GM13976 (cell line): ENCODE data around the gene PROB1.
"Not testable (repeated sequence)": the region's sequence is repeated elsewhere in the genome, so short reads cannot be mapped to it uniquely, and the experiment has no call there.

Experiments used
- DNase-seq: peaks from one replicate; pipeline ENCODE4 v3.0.0; 2012; ENCODE audit warnings: low spot score
- in situ Hi-C: fragments of 300-500 bp; cut with MboI; formaldehyde crosslinking; loops from one replicate; pipeline ENCODE4 v1.12.0; 2022; ENCODE audit warnings: low sequenced_read_pairs, mixed read lengths, inconsistent platforms; ENCODE audit not compliant: unreplicated experiment
- TF ChIP-seq, protein P1 (sequence below): IDR thresholded peaks from 2 replicates; pipeline ENCODE4 v1.5.1; 2012; ENCODE audit warnings: borderline replicate concordance, mild to moderate bottlenecking; ENCODE audit not compliant: insufficient read depth; ENCODE audit errors: extremely low read depth, missing control alignments, control extremely low read depth

The PROB1 gene

DNA sequence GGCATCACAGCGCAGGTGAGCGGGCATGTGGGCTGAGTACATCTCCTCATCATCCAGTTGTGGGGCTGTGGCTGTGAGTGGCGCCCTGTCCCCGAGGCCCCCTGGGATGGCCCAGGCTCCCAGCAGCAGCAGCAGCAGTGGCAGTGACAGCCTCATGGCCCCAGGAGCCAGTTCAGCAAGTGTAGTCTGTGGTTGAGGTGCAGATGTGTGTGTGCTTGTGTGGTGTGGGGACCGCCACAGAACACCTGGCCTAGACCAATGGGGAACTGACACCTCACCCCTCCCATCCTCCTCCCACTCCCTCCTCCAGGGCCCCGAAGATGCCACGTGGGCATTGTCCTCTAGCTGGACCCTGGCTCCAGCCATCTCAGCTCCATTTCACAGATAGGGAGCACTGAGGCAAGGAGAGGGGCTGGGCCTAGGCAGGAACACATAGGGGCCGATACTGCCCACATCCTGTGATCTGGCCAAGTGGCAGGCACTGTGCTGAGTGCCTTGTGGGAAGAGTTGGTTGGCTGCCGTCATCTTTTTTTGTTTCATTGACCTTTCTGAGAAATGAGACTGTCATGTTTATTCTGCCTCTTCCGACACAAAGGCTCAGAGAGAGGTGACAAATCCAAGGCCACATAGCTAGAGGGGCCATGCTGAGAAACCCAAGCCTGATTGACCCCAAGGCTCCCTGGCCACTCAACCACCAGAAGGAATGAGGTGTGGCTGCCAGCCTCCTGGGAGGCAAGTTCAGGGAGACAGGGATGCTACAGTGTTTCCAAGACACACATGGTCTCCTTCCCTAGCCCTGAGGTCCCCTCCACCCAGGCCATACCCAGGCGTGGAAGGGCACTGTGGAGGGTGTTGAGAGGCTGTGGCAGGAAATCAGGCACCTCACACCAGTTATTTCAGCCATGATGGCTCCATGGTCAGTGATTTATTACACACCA is 4.9 kb downstream of the PROB1 start, which contains the start of gene MZB1:
Gene MZB1, minus strand, starts transcription at position 213 of the 938 bp plus-strand sequence. Its CDS starts 57 bp downstream, at position 156.
- peak; percentile 93 for DNase-seq
- in situ Hi-C loops: no loop called here
- TF ChIP-seq, protein P1, sequence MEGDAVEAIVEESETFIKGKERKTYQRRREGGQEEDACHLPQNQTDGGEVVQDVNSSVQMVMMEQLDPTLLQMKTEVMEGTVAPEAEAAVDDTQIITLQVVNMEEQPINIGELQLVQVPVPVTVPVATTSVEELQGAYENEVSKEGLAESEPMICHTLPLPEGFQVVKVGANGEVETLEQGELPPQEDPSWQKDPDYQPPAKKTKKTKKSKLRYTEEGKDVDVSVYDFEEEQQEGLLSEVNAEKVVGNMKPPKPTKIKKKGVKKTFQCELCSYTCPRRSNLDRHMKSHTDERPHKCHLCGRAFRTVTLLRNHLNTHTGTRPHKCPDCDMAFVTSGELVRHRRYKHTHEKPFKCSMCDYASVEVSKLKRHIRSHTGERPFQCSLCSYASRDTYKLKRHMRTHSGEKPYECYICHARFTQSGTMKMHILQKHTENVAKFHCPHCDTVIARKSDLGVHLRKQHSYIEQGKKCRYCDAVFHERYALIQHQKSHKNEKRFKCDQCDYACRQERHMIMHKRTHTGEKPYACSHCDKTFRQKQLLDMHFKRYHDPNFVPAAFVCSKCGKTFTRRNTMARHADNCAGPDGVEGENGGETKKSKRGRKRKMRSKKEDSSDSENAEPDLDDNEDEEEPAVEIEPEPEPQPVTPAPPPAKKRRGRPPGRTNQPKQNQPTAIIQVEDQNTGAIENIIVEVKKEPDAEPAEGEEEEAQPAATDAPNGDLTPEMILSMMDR: no peak

DNA sequence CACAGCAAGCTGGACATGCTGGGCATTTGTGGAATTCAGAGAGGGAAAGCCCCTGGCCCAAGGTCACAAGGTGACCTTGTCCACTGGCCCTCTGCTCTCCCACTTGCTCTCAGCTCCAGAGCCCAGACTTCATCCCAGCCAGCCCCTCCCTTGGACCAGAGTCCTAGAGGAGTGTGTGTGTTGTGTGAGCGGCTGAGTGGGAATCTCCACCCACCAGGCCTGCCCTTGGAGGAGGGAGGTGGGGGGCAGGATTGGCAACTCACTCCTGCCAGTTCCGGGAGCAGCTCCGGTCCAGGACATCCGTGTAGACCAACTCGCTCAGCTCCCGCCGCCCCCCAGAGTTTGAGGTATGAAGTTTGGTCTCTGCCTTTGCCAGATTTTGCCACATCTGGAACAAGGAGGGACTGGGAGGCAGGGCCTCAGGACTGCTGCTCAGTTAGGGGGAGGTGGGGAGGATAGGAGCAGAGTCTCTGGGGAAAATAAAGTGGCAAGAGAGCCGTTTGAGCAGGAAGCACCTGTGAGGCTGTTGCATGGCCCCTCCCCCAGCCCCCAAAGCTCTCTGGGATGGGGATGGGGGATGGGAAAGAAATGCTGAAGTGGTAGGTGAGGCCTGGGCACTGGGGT is 6.6 kb downstream of the PROB1 start:
- TF ChIP-seq, protein P1: no peak
- DNase-seq: peak; percentile 64
- in situ Hi-C loops: no loop called here

DNA sequence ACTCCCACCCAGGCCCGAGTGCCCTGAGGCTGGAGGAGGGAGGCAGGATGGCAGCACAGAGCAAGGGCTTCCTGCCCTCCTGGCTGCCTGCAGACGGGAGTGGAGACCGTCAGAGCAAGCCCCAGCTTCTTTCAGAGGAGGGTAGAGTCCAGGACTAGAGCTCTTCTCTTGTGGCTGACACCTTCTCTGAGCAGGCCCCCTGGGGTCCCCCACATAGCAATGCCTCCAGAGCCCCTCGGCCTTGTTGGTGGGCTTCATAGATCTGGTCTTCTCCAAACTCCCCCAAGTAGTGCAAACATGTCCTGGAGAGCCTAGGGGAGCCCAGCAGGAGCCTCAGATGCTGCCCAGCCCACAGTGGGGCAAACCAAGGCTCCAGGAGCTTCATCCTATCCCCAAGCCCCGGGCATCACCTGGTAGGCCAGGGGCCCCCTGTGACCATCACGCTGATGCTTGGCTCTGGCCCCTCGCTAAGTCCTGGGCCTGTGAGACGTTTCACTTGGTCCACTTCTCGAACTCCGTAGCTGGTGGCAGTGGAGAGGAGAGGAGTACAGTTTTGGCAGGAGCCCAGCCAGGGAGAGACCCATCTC is 7.2 kb downstream of the PROB1 start:
- DNase-seq: peak; percentile 31
- TF ChIP-seq, protein P1: no peak
- in situ Hi-C loops: no loop called here

DNA sequence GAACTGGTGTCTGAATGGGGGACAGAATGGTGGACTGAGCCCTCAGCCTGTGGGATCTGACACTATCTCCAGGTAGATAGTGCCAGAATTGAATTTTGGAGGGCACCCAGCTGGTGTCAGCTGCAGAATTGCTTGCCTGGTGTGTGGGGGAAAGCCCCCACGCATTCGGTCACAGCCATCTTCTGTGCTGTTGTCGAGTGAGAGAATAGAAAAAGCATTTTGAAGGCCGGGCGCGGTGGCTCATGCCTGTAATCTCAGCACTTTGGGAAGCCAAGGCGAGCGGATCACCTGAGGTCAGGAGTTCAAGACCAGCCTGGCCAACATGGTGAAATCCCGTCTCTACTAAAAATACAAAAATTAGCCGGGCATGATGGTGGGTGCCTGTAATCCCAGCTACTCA is 7.9 kb downstream of the PROB1 start:
- in situ Hi-C loops, DNase-seq: not testable (repeated sequence)

DNA sequence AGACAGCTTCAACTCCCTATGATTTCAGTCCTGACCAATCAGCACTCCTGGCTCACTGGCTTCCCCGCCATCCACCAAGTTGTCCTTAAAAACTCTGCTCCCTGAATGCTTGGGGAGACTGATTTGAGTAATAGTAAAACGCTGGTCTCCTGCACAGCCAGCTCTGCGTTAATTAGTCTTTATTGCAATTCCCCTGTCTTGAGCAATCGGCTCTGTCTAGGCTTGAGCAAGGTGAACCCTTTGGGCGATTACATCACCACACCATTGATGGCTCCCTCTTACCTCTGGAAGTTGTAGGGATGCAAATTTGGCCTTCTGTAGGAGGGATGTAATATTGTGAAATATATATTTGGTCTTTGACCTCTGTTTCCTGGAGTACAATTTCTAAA is 8.9 kb downstream of the PROB1 start:
- in situ Hi-C loops: no loop called here
- TF ChIP-seq, protein P1: no peak
- no peak for DNase-seq

DNA sequence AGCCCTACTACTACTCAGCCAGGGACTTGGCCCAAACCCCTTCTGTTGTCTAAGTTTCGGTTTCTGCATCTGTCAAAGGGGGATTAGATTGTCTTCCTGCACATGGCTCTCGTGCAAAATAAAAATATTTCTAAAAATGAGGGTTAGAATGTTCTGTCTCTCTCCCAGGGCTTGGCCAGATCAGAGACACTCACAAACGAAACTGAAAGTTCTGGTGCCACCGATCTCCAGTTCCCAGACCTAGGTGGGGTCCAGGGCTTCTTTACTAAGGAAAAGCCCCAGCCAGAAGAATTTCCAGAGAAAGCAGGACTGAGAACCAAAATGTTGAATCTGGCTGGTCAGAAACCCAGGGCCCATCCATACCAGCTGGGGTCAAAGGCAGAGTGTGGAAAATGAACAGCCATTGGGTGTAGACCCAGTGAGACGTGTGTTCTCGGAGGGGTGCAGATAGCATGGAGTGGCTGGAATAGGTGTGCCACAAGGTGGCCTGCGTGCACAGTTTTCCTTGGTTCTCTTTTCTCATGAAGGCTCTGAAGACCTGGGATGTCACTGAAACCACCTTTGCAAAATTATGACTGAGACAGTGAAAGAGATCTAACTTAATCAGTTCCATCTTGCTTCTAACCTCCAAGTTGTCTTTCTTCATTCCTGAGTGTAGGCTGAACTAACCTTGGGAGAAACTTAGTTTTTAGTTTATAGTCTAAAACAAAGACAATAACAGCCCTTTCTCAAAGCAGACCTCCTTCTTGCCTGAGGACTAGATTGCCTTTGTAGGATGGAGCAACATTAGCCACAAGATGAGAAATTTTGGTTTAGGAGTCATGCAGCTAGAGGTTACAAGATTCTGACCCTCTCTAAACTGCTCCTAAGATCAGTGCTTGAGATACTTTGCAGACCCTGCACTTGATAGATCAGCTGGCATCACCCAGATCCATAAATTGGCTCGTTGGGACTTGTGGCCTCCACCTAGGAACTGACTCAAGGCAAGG is 9.5 kb downstream of the PROB1 start:
- peak; percentile 61 for DNase-seq
- in situ Hi-C loops: no loop called here
- TF ChIP-seq, protein P1: no peak
